Stimulated activated CD8-positive, alpha-beta memory T cell treated with anti-CD3 and anti-CD28 coated beads, Interleukin-4, amount 100 ng/mL, for 1 hour (primary cell): Measurements from ENCODE around the gene CCNI.
"Not testable (repeated sequence)": the region's sequence is repeated elsewhere in the genome, so short reads cannot be mapped to it uniquely, and the experiment has no call there.

Source experiments
- DNase-seq, 2 donors: peaks; one replicate each; pipeline ENCODE4 v3.0.0-alpha.2; 2020; ENCODE audit warnings: low read depth in 2 of 2, low spot score in 1 of 2

Gene CCNI

GRCh38 chr4:77040854-77041725 lies 34.7 kb downstream of the CCNI start:
- no peak for DNase-seq

GRCh38 chr4:77040270-77040669 lies 35.5 kb downstream of the CCNI start:
- DNase-seq: no peak

GRCh38 chr4:77039796-77040195 lies 36.0 kb downstream of the CCNI start:
- DNase-seq: no peak

- DNase-seq: no peak
Observed at GRCh38 chr4:77037736-77038135, 38.1 kb downstream of the CCNI start.

GRCh38 chr4:77037168-77037567 lies 38.6 kb downstream of the CCNI start:
- DNase-seq: not testable (repeated sequence)

GRCh38 chr4:77036206-77036605 lies 39.6 kb downstream of the CCNI start:
- DNase-seq: no peak

- DNase-seq: no peak
Observed at GRCh38 chr4:77035153-77035552, 40.6 kb downstream of the CCNI start.

- no peak for DNase-seq
Observed at GRCh38 chr4:77031544-77031943, 44.2 kb downstream of the CCNI start.

- DNase-seq: not testable (repeated sequence)
Observed at GRCh38 chr4:77029757-77030156, 46.0 kb downstream of the CCNI start.

- DNase-seq: no peak
Observed at GRCh38 chr4:77028246-77028645, 47.5 kb downstream of the CCNI start.

GRCh38 chr4:77026322-77026704 lies 49.5 kb downstream of the CCNI start:
- DNase-seq: no peak

GRCh38 chr4:77025643-77026321 lies 50.0 kb downstream of the CCNI start:
- no peak for DNase-seq

- DNase-seq: no peak
Observed at GRCh38 chr4:77023920-77024319, 51.9 kb downstream of the CCNI start.

- DNase-seq: no peak
Observed at GRCh38 chr4:77022560-77023179, 53.1 kb downstream of the CCNI start.

GRCh38 chr4:77021614-77022089 lies 54.1 kb downstream of the CCNI start:
- DNase-seq: no peak

- DNase-seq: no peak
Observed at GRCh38 chr4:77020017-77020416, 55.8 kb downstream of the CCNI start.

GRCh38 chr4:77015390-77015789 lies 60.4 kb downstream of the CCNI start:
- DNase-seq: no peak

- DNase-seq: no peak
Observed at GRCh38 chr4:77014256-77014655, 61.5 kb downstream of the CCNI start.

GRCh38 chr4:77012726-77013125 lies 63.1 kb downstream of the CCNI start:
- no peak for DNase-seq

- no peak for DNase-seq
Observed at GRCh38 chr4:77010841-77011354, 64.9 kb downstream of the CCNI start.

- no peak for DNase-seq
Observed at GRCh38 chr4:77009511-77010115, 66.2 kb downstream of the CCNI start.
